HG03175 (cell line): ENCODE measurements around the gene MTPN.

Experiments used
- ATAC-seq: cut with Tn5 transposase; IDR thresholded peaks from one replicate; pipeline ENCODE4 v1.9.1; 2021; ENCODE audit warnings: mild to moderate bottlenecking, moderate library complexity; ENCODE audit not compliant: unreplicated experiment

MTPN gene

GRCh38 chr7:135977007-135977741 is at the start of gene MTPN:
Gene MTPN, minus strand, starts transcription at chr7:135977359. Its CDS starts 259 bp downstream, at chr7:135977100.
- ATAC-seq: peak; percentile 56

- no peak for ATAC-seq
Measured at GRCh38 chr7:136026209-136026608, 49.0 kb upstream of the MTPN start.

- ATAC-seq: no peak
Measured at GRCh38 chr7:136023134-136023869, 46.1 kb upstream of the MTPN start.

DNA sequence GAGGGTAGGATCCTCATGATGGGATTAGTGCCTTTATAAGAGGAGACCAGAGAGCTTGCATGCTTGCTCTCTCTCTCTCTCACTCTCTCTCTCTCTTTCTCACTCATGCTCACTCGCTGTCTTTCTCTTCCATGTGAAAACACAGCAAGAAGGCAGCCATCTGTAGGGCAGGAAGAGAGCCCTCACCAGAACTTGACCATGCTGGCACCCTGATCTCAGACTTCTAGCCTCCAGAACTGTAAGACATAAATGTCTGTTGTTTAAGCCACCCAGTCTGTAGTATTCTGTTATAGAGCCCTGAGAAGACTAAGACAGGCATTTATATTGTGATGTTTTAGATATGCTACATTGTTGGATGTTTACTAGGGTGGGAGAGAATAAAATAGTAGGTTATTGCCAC is 43.4 kb upstream of the MTPN start:
- ATAC-seq: no peak

DNA sequence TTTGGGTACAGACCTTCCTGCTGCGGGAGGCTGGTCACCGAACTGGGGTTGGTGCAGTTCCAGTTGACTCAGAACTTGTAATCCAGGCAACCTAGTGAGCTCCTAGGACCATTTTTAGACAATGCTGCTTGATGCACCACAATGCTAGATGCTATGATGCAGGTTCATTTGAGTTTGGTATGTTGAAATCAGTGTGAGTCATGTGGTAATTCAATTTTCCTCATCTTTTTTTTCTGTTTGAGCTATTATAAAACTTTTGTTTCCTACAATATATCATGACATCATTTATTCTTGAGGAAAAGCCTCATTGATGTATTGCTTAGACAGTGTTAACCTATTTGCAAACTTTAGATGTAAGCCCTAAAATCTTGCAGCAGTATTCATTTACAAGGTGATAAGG is 40.9 kb upstream of the MTPN start:
- ATAC-seq: no peak

DNA sequence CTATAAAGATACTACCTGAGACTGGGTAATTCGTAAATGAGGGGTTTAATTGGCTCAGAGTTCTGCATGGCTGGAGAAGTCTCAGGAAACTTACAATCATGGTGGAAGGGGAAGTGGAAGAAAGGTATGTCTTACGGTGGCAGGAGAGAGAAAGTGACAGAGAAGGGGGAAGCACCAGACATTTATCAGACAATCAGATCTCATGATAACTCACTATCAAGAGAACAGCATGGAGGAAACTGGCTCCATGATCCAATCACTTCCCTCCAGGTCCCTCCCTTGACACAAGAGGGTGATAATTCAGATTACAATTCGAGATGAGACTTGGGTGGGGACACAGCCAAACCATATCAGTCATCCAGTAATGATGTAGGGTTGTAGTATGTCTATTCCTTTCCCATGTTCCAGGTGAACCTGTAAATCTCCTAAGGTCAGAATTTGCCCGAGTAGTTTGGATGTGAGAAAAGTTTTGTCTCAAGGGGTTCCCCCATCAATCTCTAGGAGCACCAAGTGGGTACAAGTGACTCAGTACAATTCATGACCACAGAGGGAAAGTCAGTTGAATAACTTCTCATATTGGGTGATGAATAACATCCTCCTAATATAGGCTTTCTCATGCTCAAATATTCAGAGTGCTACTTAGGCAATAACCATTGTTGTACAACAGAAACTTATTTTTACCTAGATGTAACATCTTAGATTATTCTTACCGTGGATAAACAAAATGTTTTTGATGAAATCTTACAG is 39.7 kb upstream of the MTPN start:
- ATAC-seq: no peak

- no peak for ATAC-seq
Measured at GRCh38 chr7:136015638-136016037, 38.5 kb upstream of the MTPN start.

- ATAC-seq: no peak
Measured at GRCh38 chr7:136014659-136015058, 37.5 kb upstream of the MTPN start.

GRCh38 chr7:136012238-136012637 is 35.1 kb upstream of the MTPN start:
- no peak for ATAC-seq

DNA sequence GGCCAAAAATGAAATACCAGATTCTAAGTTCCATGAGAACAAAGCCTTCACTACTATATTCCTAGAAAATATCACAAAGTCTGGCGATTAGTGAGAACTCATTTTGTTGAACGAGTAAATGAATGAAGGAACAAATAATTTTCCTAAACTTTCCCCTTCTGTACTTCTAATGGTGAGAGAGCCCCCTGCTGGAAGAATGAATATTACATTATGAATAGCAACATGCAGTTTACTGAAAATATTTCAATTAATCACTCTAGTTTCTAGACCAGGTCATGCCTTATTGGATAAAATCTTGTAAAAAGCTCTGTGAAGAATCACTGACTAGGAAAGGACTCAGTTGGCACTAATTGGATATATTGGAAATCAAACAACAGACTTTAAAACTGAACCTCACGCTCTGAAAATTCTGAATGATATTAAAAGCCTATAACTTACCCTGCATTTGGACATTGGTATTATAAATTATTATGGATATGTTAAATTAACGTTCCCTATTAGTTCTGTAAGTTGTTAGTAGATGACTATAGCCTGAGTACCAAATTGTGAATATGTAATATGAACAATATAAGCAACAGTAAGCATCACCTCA is 32.4 kb upstream of the MTPN start:
- ATAC-seq: no peak

DNA sequence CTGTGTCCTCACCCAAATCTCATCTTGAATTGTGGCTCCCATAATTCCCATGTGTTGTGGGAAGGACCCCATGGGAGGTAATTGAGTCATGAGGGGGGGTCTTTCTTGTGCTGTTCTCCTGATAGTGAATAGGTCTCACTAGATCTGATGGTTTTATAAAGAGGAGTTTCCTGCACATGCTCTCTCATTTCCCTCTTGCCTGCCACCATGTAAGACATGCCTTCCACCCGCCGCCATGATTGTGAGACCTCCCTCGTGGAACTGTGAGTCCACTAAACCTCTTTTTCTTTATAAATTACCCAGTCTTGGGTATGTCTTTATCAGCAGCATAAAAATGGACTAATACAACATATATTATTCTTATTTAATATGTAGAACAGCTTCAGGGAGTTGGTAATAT is 29.0 kb upstream of the MTPN start:
- ATAC-seq: no peak

GRCh38 chr7:136004083-136004482 is 26.9 kb upstream of the MTPN start:
- no peak for ATAC-seq

- no peak for ATAC-seq
Measured at GRCh38 chr7:136002802-136003201, 25.6 kb upstream of the MTPN start.

- ATAC-seq: no peak
Measured at GRCh38 chr7:136000288-136000913, 23.2 kb upstream of the MTPN start.

DNA sequence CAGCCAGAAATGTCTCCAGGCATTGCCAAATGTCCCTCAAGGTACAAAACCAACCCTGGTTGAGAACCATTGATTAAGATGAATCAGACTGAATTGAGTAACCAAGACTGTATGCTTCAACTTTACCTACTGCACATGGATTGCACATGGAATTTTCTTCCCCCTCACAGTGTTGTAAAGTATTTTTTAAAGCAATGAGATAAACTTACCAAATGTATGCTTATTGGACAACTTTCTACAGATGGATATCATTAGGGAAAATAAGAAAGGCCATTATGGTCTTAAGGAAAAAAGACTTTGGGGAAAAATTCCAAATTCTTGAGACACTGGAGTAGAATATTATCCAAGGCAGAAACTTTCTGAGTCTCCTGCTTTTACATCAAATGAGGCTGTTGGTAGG is 20.9 kb upstream of the MTPN start:
- no peak for ATAC-seq

GRCh38 chr7:135995748-135996147 is 18.6 kb upstream of the MTPN start:
- no peak for ATAC-seq

- no peak for ATAC-seq
Measured at GRCh38 chr7:135994466-135995205, 17.5 kb upstream of the MTPN start.

DNA sequence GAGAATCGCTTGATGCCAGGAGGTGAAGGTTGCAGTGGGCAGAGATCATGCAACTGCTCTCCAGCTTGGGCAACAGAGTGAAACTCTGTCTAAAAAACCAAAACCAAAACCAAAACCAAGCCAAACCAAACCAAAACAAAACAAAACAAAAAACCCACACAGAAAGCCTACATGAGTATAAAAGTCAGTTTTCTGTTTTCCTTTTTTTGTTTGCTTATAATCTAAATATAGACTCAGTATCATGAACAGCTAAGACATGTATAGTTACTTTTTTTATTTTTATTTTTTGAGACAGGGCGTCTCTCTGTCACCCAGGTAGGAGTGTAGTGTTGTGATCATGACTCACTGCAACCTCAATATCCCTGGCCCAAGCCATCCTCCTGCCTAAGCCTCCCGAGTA is 16.8 kb upstream of the MTPN start:
- ATAC-seq: peak; percentile 86

- no peak for ATAC-seq
Measured at GRCh38 chr7:135991906-135992305, 14.7 kb upstream of the MTPN start.

- ATAC-seq: no peak
Measured at GRCh38 chr7:135991322-135991721, 14.2 kb upstream of the MTPN start.
